Keratinocyte (primary cell): ENCODE data around the gene PIK3C3. TPM values are rescaled to one million over a fixed set of nuclear protein-coding genes. Genes with fewer than 3 reads are reported as not detected.
A peak's percentile ranks its signal among the peaks of the same experiment; 100 is the strongest.

ENCODE experiments used
- DNase-seq: peaks from one replicate; pipeline ENCODE4 v3.0.0-alpha.2; 2011; ENCODE audit warnings: low read depth, missing footprints, low spot score
- FAIRE-seq: peaks from 2 replicates; lab custom pipeline; 2011; peaks lifted over from hg19 to GRCh38; lab: Jason Lieb, UNC
- H2AFZ ChIP-seq: 2 replicates; pipeline ENCODE4 v1.6.0; 2012; ENCODE audit warnings: low read length, control low read depth, inconsistent platforms; ENCODE audit not compliant: control insufficient read depth
- H3K27ac ChIP-seq: 2 replicates; pipeline ENCODE4 v1.5.1; 2011; ENCODE audit warnings: low read length; ENCODE audit not compliant: control insufficient read depth, insufficient read depth
- H3K27me3 ChIP-seq: 3 replicates; pipeline ENCODE4 v1.6.0; 2011; ENCODE audit warnings: low read length; ENCODE audit not compliant: control insufficient read depth, insufficient read depth; ENCODE audit errors: extremely low read depth
- H3K36me3 ChIP-seq, 2 experiments: 2 replicates in 1 of 2; 3 replicates in 1 of 2; pipeline ENCODE4 v1.5.1; 2011; ENCODE audit warnings: low read length in 2 of 2, mild to moderate bottlenecking in 1 of 2; ENCODE audit not compliant: control insufficient read depth in 2 of 2, insufficient read depth in 2 of 2; ENCODE audit errors: extremely low read depth in 1 of 2
- H3K4me1 ChIP-seq: 3 replicates; pipeline ENCODE4 v1.5.1; 2011; ENCODE audit warnings: low read length; ENCODE audit not compliant: control insufficient read depth, insufficient read depth; ENCODE audit errors: extremely low read depth
- H3K4me2 ChIP-seq: 3 replicates; pipeline ENCODE4 v1.6.0; 2011; ENCODE audit warnings: low read depth, low read length; ENCODE audit not compliant: control insufficient read depth, insufficient read depth; ENCODE audit errors: extremely low read depth
- H3K4me3 ChIP-seq, 3 experiments: fragments of 200-600 bp in 1 of 3; sonication (generic) in 1 of 3; 2 replicates in 2 of 3; 3 replicates in 1 of 3; pipeline ENCODE4 v1.5.1; 2011 to 2016; ENCODE audit warnings: low read length in 3 of 3, mild to moderate bottlenecking in 3 of 3, control low read depth in 2 of 3, inconsistent platforms in 1 of 3, low read depth in 1 of 3, mixed read lengths in 1 of 3, mixed run types in 1 of 3, moderate library complexity in 1 of 3; ENCODE audit not compliant: control insufficient read depth in 2 of 3, insufficient read depth in 2 of 3; ENCODE audit errors: extremely low read depth in 1 of 3
- H3K79me2 ChIP-seq: 2 replicates; pipeline ENCODE4 v1.6.0; 2012; ENCODE audit warnings: low read length; ENCODE audit not compliant: control insufficient read depth, insufficient read depth
- H3K9ac ChIP-seq: 3 replicates; pipeline ENCODE4 v1.6.0; 2011; ENCODE audit warnings: low read length; ENCODE audit not compliant: control insufficient read depth, insufficient read depth; ENCODE audit errors: extremely low read depth
- H3K9me1 ChIP-seq: 3 replicates; pipeline ENCODE4 v1.6.0; 2011; ENCODE audit warnings: low read length; ENCODE audit not compliant: control insufficient read depth, insufficient read depth; ENCODE audit errors: extremely low read depth
- H3K9me3 ChIP-seq: 2 replicates; pipeline ENCODE4 v1.5.1; 2012; ENCODE audit warnings: low read depth, low read length; ENCODE audit not compliant: control insufficient read depth
- H4K20me1 ChIP-seq: 3 replicates; pipeline ENCODE4 v1.6.0; 2011; ENCODE audit warnings: low read length; ENCODE audit not compliant: control insufficient read depth, insufficient read depth; ENCODE audit errors: extremely low read depth
- CTCF ChIP-seq, 3 experiments: IDR thresholded peaks in 1 of 3; conservative IDR thresholded peaks in 1 of 3; optimal IDR thresholded peaks in 1 of 3; 2 replicates in 2 of 3; 3 replicates in 1 of 3; pipeline versions ENCODE3 to v1.5.1; 2011; ENCODE audit warnings: low read length in 3 of 3, mild to moderate bottlenecking in 3 of 3, moderate library complexity in 2 of 3, control low read depth in 1 of 3, inconsistent platforms in 1 of 3; ENCODE audit not compliant: insufficient read depth in 2 of 3; ENCODE audit errors: extremely low read depth in 1 of 3
- EZH2 ChIP-seq: IDR thresholded peaks from one replicate; pipeline ENCODE4 v1.6.1; 2012; ENCODE audit warnings: inconsistent platforms, mild to moderate bottlenecking, low read length, moderate library complexity
- dilution Hi-C: fragments of 300-500 bp; cut with MboI; formaldehyde crosslinking; loops from one replicate; pipeline ENCODE4 v1.7.0; 2020; ENCODE audit warnings: low sequenced_read_pairs; ENCODE audit not compliant: extremely low pct_ligation_motif_present
- polyA plus RNA-seq, 5 experiments: library from polyadenylated mRNA; depleted of rRNA in 3 of 5; stranded (reverse) in 3 of 5; stranded (forward) in 1 of 5; unstranded in 1 of 5; fragments of >200 nt; gene quantifications; 1 replicate in 1 of 5; 2 replicates in 3 of 5; 3 replicates in 1 of 5; pipeline versions ENCODE4 v1.2.1 to v1.2.3, GENCODE V29; 2011 to 2012; ENCODE audit warnings: missing spikeins in 2 of 5, low read depth in 1 of 5, low replicate concordance in 1 of 5

PIK3C3 gene
- polyA plus RNA-seq, 1 donor (not counting 4 experiments of a cell fraction or from before 2014, with no cell fraction given), result 65.0 TPM

- no peak overlapping the region for H3K4me3 ChIP-seq
- FAIRE-seq (no peak), DNase-seq (no peak)
- H2AFZ ChIP-seq, result no peak overlapping the region
- no peak overlapping the region for H3K9ac ChIP-seq
- H3K9me1 ChIP-seq, result no peaks in the 10 kb centered on the region
- dilution Hi-C loops, result no loop called here
- no peaks in the 10 kb centered on the region for H3K9me3 ChIP-seq
- no peaks in the 10 kb centered on the region for H4K20me1 ChIP-seq
- no peaks in the 10 kb centered on the region for H3K27me3 ChIP-seq
- H3K79me2 ChIP-seq, result no peaks in the 10 kb centered on the region
- no peak for TF ChIP-seq CTCF (optimal IDR thresholded peaks at IDR 0.05 in 1 of 3, IDR thresholded peaks at IDR 0.05 in 1 of 3, conservative IDR thresholded peaks at IDR 0.05 in 1 of 3; ENCODE audit: extremely low read depth in 1 of 3, insufficient read depth in 2 of 3, low read length in 3 of 3)
- TF ChIP-seq EZH2, result no peak
- no peaks in the 10 kb centered on the region for H3K4me1 ChIP-seq
- H3K27ac ChIP-seq, result no peak overlapping the region
- H3K36me3 ChIP-seq, result peaks cover 6 to 10% of the 10 kb centered on the region in 2 experiments
- H3K4me2 ChIP-seq, result no peak overlapping the region
Observed at GRCh38 chr18:42025974-42026625, 71.1 kb downstream of the PIK3C3 start.

- no peaks in the 10 kb centered on the region for H3K9me1 ChIP-seq
- TF ChIP-seq CTCF (optimal IDR thresholded peaks at IDR 0.05 in 1 of 3, IDR thresholded peaks at IDR 0.05 in 1 of 3, conservative IDR thresholded peaks at IDR 0.05 in 1 of 3; ENCODE audit: extremely low read depth in 1 of 3, insufficient read depth in 2 of 3, low read length in 3 of 3), result peak; percentile 56 to 73 (median 64)
- no peak for TF ChIP-seq EZH2
- no peaks in the 10 kb centered on the region for H3K79me2 ChIP-seq
- no peak overlapping the region for H3K27ac ChIP-seq
- H3K36me3 ChIP-seq, result peaks cover 4 to 15% of the 10 kb centered on the region in 2 experiments
- no peak overlapping the region for H3K4me3 ChIP-seq
- H2AFZ ChIP-seq, result no peak overlapping the region
- no peaks in the 10 kb centered on the region for H3K4me1 ChIP-seq
- H3K27me3 ChIP-seq, result no peaks in the 10 kb centered on the region
- peak; percentile 53 for FAIRE-seq
- no peaks in the 10 kb centered on the region for H4K20me1 ChIP-seq
- DNase-seq, result no peak
- no peak overlapping the region for H3K9ac ChIP-seq
- dilution Hi-C loops, result no loop called here
- no peak overlapping the region for H3K4me2 ChIP-seq
- no peaks in the 10 kb centered on the region for H3K9me3 ChIP-seq
Observed at GRCh38 chr18:42028247-42028832, 73.3 kb downstream of the PIK3C3 start.
